Activated CD8-positive, alpha-beta T cell treated with anti-CD3 and anti-CD28 coated beads for 36 hours (primary cell): Measurements from ENCODE around the gene IQCE. TPM values are rescaled to one million over a fixed set of nuclear protein-coding genes. Genes with fewer than 3 reads are reported as not detected.

Source experiments
- ATAC-seq: fragments of 200-7000 bp; cut with Tn5 transposase; one replicate; pipeline ENCODE4 v1.10.0; 2021; ENCODE audit warnings: mild to moderate bottlenecking, moderate library complexity
- CTCF ChIA-PET: fragments of 350-600 bp; sonication (Branson Sonifier 250); formaldehyde crosslinking; loops from one replicate; lab custom pipeline; 2021; ENCODE audit warnings: antibody characterized with exemption; lab: Charles Lee
- POLR2A ChIA-PET: fragments of 350-600 bp; sonication (Branson Sonifier 250); formaldehyde crosslinking; loops from one replicate; lab custom pipeline; 2021; ENCODE audit warnings: antibody characterized with exemption; lab: Charles Lee
- DNase-seq: peaks from one replicate; pipeline ENCODE4 v3.0.0-alpha.2; 2020
- H3K27ac Mint-ChIP-seq: one replicate; pipeline ENCODE4 v1.8.0; 2021; ENCODE audit warnings: mild to moderate bottlenecking, mixed read lengths
- H3K27me3 Mint-ChIP-seq: one replicate; pipeline ENCODE4 v1.8.0; 2021; ENCODE audit warnings: mixed read lengths
- H3K36me3 Mint-ChIP-seq: one replicate; pipeline ENCODE4 v1.8.0; 2021; ENCODE audit warnings: low read depth, mixed read lengths
- H3K4me1 Mint-ChIP-seq: one replicate; pipeline ENCODE4 v1.8.0; 2021; ENCODE audit warnings: low read depth, mixed read lengths
- H3K4me3 Mint-ChIP-seq: one replicate; pipeline ENCODE4 v1.8.0; 2021; ENCODE audit warnings: mild to moderate bottlenecking, moderate library complexity, mixed read lengths
- H3K9me3 Mint-ChIP-seq: one replicate; pipeline ENCODE4 v1.8.0; 2021; ENCODE audit warnings: mixed read lengths
- intact Hi-C: fragments of 100-400 bp; cut with micrococcal nuclease; formaldehyde crosslinking; loops from one replicate; pipeline ENCODE4 v1.10.0; 2022
- total RNA-seq, 2 experiments: library from RNA; stranded (reverse); gene quantifications; one replicate each; pipeline ENCODE4 v1.2.3, GENCODE V29; 2021
- TF ChIP-seq, protein P1 (sequence below): fragments of 200-600 bp; IDR thresholded peaks from one replicate; pipeline ENCODE4 v1.8.0; 2022; ENCODE audit warnings: antibody characterized with exemption, mild to moderate bottlenecking

Gene IQCE
- total RNA-seq, 2 experiments from 2014 or later, result 4.0 to 4.3 TPM

DNA sequence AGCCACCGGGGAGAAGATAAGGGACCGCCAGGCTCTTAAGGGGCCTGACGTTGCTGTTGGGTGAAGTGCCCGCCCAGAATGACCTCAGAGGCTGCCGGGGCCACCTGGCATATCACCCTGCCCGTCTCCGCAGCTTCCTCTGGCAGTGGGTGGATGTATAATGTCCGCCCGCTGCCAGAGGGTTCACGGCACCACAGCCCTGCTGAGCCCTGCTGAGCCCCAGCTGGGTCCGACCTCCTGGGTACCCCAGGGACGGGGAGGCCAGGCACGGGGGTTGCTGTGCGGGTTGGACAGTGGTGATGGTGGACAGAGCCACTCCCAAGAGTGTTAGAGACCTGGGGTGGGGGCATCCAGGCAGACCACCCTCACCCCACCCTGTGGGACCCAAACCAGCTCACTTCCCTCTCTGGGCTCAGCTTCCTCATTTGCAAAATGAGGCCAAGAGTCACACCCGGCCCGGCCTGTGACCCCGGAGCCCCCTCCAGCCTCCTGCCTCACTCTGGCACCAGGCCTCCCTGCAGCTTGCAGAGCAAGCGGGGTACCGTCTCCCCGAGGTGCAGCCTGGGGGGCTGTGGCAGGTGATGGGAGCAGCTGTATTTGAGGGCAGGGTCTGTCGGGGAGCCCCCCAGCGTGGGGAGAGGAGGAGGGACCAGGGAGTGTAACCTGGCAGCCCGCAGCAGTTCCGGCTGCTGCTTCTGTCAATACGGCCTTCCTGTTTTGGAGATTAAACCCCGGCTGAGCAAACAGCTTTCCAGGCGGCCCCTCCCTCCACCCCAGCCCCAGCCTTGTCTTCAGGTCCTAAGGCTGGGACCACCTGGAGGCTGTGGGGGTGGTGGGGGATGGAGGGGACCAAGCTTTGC lies 47.6 kb upstream of the IQCE start:
- intact Hi-C loops, result no loop called here

DNA sequence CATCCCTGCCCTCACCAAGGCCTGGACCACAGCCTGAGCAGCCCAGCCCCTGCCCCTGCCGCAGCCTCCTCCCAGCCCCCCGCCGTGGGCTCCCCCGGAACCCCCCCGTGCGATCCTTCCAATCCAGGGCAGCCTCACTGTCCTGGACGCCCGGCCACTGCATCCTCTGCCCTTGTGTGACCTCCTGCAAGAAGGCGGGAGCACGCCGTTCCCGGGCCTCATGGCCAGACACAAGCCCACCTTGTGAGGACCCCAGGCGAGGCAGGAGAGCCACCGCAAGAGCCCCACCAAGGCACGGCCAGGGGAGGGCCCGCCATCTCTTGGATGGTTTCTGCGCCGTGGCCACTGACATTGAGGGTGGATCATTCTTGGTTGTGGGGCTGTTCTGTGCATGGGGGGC lies 47.0 kb upstream of the IQCE start:
- no peaks in the 10 kb centered on the region for H3K36me3 Mint-ChIP-seq
- no peaks in the 10 kb centered on the region for H3K27me3 Mint-ChIP-seq
- TF ChIP-seq, protein P1, sequence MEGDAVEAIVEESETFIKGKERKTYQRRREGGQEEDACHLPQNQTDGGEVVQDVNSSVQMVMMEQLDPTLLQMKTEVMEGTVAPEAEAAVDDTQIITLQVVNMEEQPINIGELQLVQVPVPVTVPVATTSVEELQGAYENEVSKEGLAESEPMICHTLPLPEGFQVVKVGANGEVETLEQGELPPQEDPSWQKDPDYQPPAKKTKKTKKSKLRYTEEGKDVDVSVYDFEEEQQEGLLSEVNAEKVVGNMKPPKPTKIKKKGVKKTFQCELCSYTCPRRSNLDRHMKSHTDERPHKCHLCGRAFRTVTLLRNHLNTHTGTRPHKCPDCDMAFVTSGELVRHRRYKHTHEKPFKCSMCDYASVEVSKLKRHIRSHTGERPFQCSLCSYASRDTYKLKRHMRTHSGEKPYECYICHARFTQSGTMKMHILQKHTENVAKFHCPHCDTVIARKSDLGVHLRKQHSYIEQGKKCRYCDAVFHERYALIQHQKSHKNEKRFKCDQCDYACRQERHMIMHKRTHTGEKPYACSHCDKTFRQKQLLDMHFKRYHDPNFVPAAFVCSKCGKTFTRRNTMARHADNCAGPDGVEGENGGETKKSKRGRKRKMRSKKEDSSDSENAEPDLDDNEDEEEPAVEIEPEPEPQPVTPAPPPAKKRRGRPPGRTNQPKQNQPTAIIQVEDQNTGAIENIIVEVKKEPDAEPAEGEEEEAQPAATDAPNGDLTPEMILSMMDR, result no peak
- peak overlapping the region; percentile 93 for H3K27ac Mint-ChIP-seq
- POLR2A ChIA-PET, result interaction anchor here (1.3 to 6.2 kb wide), 5 partner anchors 10 to 27 kb away, joined by 7 to 60 read pairs (median 12); partner anchors contain the start of gene LFNG
- H3K9me3 Mint-ChIP-seq, result no peaks in the 10 kb centered on the region
- peak overlapping the region; percentile 65 for H3K4me3 Mint-ChIP-seq
- peaks cover 50% of the 10 kb centered on the region for H3K4me1 Mint-ChIP-seq
- no peak for DNase-seq
- no peak for ATAC-seq
- intact Hi-C loops, result no loop called here
- CTCF ChIA-PET, result interaction anchor here (1.5 to 1.6 kb wide), 2 partner anchors 15 to 198 kb away, joined by 3 read pairs; no protein-coding TSS in a partner anchor

More for the DNA sequence above, 47.6 kb upstream of the IQCE start:
- CTCF ChIA-PET, result interaction anchor here (1.5 to 2.2 kb wide), 3 partner anchors 15 to 199 kb away, joined by 3 to 5 read pairs (median 3); no protein-coding TSS in a partner anchor
- ATAC-seq (peak; percentile 68), DNase-seq (peak; percentile 92)
- peak overlapping the region; percentile 65 for H3K4me3 Mint-ChIP-seq
- H3K36me3 Mint-ChIP-seq, result no peaks in the 10 kb centered on the region
- no peaks in the 10 kb centered on the region for H3K27me3 Mint-ChIP-seq
- POLR2A ChIA-PET, result interaction anchor here (0.8 to 6.2 kb wide), 6 partner anchors 9 to 43 kb away, joined by 5 to 60 read pairs (median 10); partner anchors contain the start of gene LFNG
- peaks cover 53% of the 10 kb centered on the region for H3K4me1 Mint-ChIP-seq
- no peaks in the 10 kb centered on the region for H3K9me3 Mint-ChIP-seq
- TF ChIP-seq, protein P1, result no peak
- peak overlapping the region; percentile 93 for H3K27ac Mint-ChIP-seq

DNA sequence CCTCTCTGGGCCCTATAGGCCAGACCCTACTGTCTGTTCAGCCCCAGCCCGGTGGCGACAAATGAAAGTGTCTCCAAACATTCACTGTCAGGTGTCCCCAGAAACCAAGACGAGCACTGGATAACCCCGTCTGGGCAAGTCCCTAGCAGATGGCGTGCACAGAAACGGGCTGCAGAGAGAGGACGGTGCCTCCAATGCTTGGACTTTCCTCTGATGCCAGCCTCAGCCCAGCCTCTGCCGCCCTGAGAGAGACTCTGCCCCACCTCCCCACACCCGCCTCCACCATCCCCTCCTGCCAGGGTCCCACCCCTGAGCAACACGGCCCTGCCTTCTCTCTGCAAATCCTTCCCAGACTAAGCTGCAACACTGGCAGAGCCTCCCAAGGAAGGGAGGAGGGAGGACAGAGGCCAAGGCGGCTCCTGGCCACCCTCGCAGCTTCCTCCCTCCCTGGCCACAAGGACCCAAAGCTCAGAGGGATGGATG lies 46.6 kb upstream of the IQCE start:
- peak overlapping the region; percentile 65 for H3K4me3 Mint-ChIP-seq
- H3K27me3 Mint-ChIP-seq, result no peaks in the 10 kb centered on the region
- TF ChIP-seq, protein P1, result no peak
- peak; percentile 62 for DNase-seq
- peak overlapping the region; percentile 93 for H3K27ac Mint-ChIP-seq
- POLR2A ChIA-PET, result interaction anchor here (3.1 to 6.2 kb wide), 2 partner anchors 10 to 18 kb away, joined by 12 to 60 read pairs; partner anchors contain the start of gene LFNG
- ATAC-seq, result no peak
- no peaks in the 10 kb centered on the region for H3K9me3 Mint-ChIP-seq
- H3K36me3 Mint-ChIP-seq, result no peaks in the 10 kb centered on the region
- CTCF ChIA-PET, result interaction anchor here (1.5 kb wide), 1 partner anchor 14 kb away, joined by 3 read pairs; no protein-coding TSS in a partner anchor
- H3K4me1 Mint-ChIP-seq, result peaks cover 53% of the 10 kb centered on the region
- intact Hi-C loops, result no loop called here

DNA sequence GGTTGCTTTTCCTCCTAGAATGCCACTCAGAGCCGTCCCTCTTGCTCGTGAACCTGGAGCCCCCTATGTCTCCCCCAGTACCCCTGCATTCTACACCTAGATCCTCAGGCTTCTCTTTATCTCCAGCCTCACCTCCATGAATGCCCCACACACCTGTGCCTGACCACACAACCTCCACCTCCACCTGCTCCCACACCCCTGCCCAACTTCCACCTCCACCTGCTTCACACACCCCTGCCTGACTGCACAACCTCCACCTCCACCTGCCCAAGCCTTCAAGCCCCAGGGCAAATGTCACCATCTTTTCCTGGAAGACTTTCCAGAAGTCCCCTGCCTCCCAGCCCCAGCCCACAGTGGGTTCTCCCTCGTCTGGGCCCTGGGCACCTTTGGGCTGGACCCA lies 46.1 kb upstream of the IQCE start:
- DNase-seq (no peak), ATAC-seq (no peak)
- ChIA-PET POLR2A (interaction anchor here (3.1 to 6.2 kb wide), 2 partner anchors 10 to 18 kb away, joined by 12 to 60 read pairs; partner anchors contain the start of gene LFNG), CTCF (interaction anchor here (1.5 kb wide), 1 partner anchor 14 kb away, joined by 3 read pairs; no protein-coding TSS in a partner anchor)
- TF ChIP-seq, protein P1, result no peak
- H3K4me1 Mint-ChIP-seq, result peaks cover 58% of the 10 kb centered on the region
- intact Hi-C loops, result no loop called here
- no peaks in the 10 kb centered on the region for H3K9me3 Mint-ChIP-seq
- no peak overlapping the region for H3K4me3 Mint-ChIP-seq
- H3K27ac Mint-ChIP-seq, result peak overlapping the region; percentile 93
- no peaks in the 10 kb centered on the region for H3K27me3 Mint-ChIP-seq
- H3K36me3 Mint-ChIP-seq, result no peaks in the 10 kb centered on the region
